IMR-90 (cell line): Measurements from ENCODE around the gene PPP1CB. TPM values are rescaled to one million over a fixed set of nuclear protein-coding genes. Genes with fewer than 3 reads are reported as not detected.

Experiments
- ATAC-seq: fragments of 200-7000 bp; cut with Tn5 transposase; 2 replicates; pipeline ENCODE4 v1.9.1; 2020; ENCODE audit warnings: low read depth, mild to moderate bottlenecking, moderate library complexity
- BruUV-seq: library from RNA; stranded (reverse); fragments of 400-500 nt; replicated peaks from 2 replicates; lab custom pipeline; 2021; lab: Mats Ljungman, UMichigan
- CTCF ChIA-PET: fragments of 300-600 bp; formaldehyde crosslinking; extraction: SDS; loops from one replicate; lab custom pipeline; 2021; ENCODE audit warnings: antibody characterized with exemption; lab: Yijun Ruan, JAX
- POLR2A ChIA-PET: fragments of 300-600 bp; sonication (Branson Sonifier 250); formaldehyde crosslinking; loops from one replicate; lab custom pipeline; 2022; ENCODE audit warnings: antibody characterized with exemption; ENCODE audit not compliant: unreplicated experiment; lab: Charles Lee
- DNase-seq: peaks from one replicate; pipeline ENCODE4 v3.0.0; 2013
- H2AFZ ChIP-seq: replicated peaks from 2 replicates; pipeline ENCODE3; 2013; ENCODE audit warnings: low read length, mild to moderate bottlenecking; ENCODE audit not compliant: poor library complexity
- H2AK5ac ChIP-seq: 2 replicates; pipeline ENCODE4 v1.6.1; 2013; ENCODE audit warnings: low read depth, low read length, inconsistent platforms
- H2AK9ac ChIP-seq: replicated peaks from 2 replicates; pipeline ENCODE3; 2013; ENCODE audit warnings: mild to moderate bottlenecking, low read depth, low read length, moderate library complexity; ENCODE audit not compliant: poor library complexity
- H2BK120ac ChIP-seq: 2 replicates; pipeline ENCODE4 v1.6.1; 2013; ENCODE audit warnings: low read depth, low read length, inconsistent platforms
- H2BK15ac ChIP-seq: 3 replicates; pipeline ENCODE4 v1.6.1; 2013; ENCODE audit warnings: low read depth, low read length, inconsistent platforms
- H2BK20ac ChIP-seq: 2 replicates; pipeline ENCODE4 v1.6.1; 2013; ENCODE audit warnings: low read depth, mild to moderate bottlenecking, inconsistent platforms, low read length, moderate library complexity
- H2BK5ac ChIP-seq: 2 replicates; pipeline ENCODE4 v1.6.1; 2013; ENCODE audit warnings: mild to moderate bottlenecking, low read depth, low read length, inconsistent platforms; ENCODE audit not compliant: poor library complexity, severe bottlenecking
- H3K14ac ChIP-seq: replicated peaks from 2 replicates; pipeline ENCODE4 v1.6.1; 2013; ENCODE audit warnings: low read depth, low read length, inconsistent platforms
- H3K18ac ChIP-seq: 2 replicates; pipeline ENCODE4 v1.6.1; 2013; ENCODE audit warnings: low read depth, low read length, control low read depth
- H3K23ac ChIP-seq: 2 replicates; pipeline ENCODE4 v1.6.1; 2013; ENCODE audit warnings: low read depth, low read length, inconsistent platforms
- H3K27ac ChIP-seq: 2 replicates; pipeline ENCODE4 v1.5.1; 2013; ENCODE audit warnings: mild to moderate bottlenecking, control low read depth, low read length; ENCODE audit not compliant: insufficient read depth
- H3K27me3 ChIP-seq: 2 replicates; pipeline ENCODE4 v1.6.1; 2013; ENCODE audit warnings: low read length; ENCODE audit not compliant: control insufficient read depth, insufficient read depth
- H3K36me3 ChIP-seq: 2 replicates; pipeline ENCODE4 v1.6.1; 2013; ENCODE audit warnings: low read length, mixed read lengths; ENCODE audit not compliant: control insufficient read depth, insufficient read depth
- H3K4ac ChIP-seq: 2 replicates; pipeline ENCODE4 v1.6.1; 2013; ENCODE audit warnings: low read depth, low read length, inconsistent platforms
- H3K4me1 ChIP-seq: 2 replicates; pipeline ENCODE4 v1.6.1; 2013; ENCODE audit warnings: low read length, mixed read lengths; ENCODE audit not compliant: control insufficient read depth, insufficient read depth
- H3K4me2 ChIP-seq: 2 replicates; pipeline ENCODE4 v1.6.1; 2013; ENCODE audit warnings: low read depth, mild to moderate bottlenecking, control low read depth, low read length, moderate library complexity
- H3K4me3 ChIP-seq: 2 replicates; pipeline ENCODE4 v1.5.1; 2013; ENCODE audit warnings: low read depth, mild to moderate bottlenecking, control low read depth, low read length, moderate library complexity; ENCODE audit not compliant: insufficient read depth
- H3K56ac ChIP-seq: 2 replicates; pipeline ENCODE4 v1.6.1; 2013; ENCODE audit warnings: low read length, inconsistent platforms; ENCODE audit not compliant: insufficient read depth; ENCODE audit errors: extremely low read depth
- H3K79me1 ChIP-seq, 2 experiments: 2 replicates each; pipeline ENCODE4 v1.6.1; 2013; ENCODE audit warnings: low read length in 2 of 2, inconsistent platforms in 1 of 2, low read depth in 1 of 2
- H3K9ac ChIP-seq: 2 replicates; pipeline ENCODE4 v1.6.1; 2013; ENCODE audit warnings: low read depth, low read length, control low read depth
- H3K9me1 ChIP-seq: 2 replicates; pipeline ENCODE4 v1.6.1; 2013; ENCODE audit warnings: low read length, inconsistent platforms; ENCODE audit not compliant: insufficient read depth
- H3K9me3 ChIP-seq: 2 replicates; pipeline ENCODE4 v1.6.1; 2013; ENCODE audit warnings: low read length; ENCODE audit not compliant: control insufficient read depth, insufficient read depth
- H4K20me1 ChIP-seq: 2 replicates; pipeline ENCODE4 v1.6.1; 2013; ENCODE audit warnings: low read length, inconsistent platforms; ENCODE audit not compliant: insufficient read depth
- H4K5ac ChIP-seq: 2 replicates; pipeline ENCODE4 v1.6.1; 2013; ENCODE audit warnings: mild to moderate bottlenecking, low read depth, low read length, control low read depth
- H4K8ac ChIP-seq, 2 experiments: 2 replicates each; pipeline ENCODE4 v1.6.1; 2013; ENCODE audit warnings: low read depth in 2 of 2, low read length in 2 of 2, control low read depth in 1 of 2, inconsistent platforms in 1 of 2
- H4K91ac ChIP-seq: 2 replicates; pipeline ENCODE4 v1.6.1; 2013; ENCODE audit warnings: low read depth, low read length, inconsistent platforms; ENCODE audit not compliant: insufficient read depth
- BHLHE40 ChIP-seq: fragments of 150-350 bp; IDR thresholded peaks from 2 replicates; pipeline ENCODE4 v1.6.1; 2016; ENCODE audit warnings: mild to moderate bottlenecking, low read depth, low read length
- CTCF ChIP-seq: conservative IDR thresholded peaks from 2 replicates; pipeline ENCODE4 v1.5.1; 2012; ENCODE audit warnings: mild to moderate bottlenecking, low read depth, low read length, improper control_type of control experiment
- MXI1 ChIP-seq: IDR thresholded peaks from 2 replicates; pipeline ENCODE4 v1.6.1; 2012; ENCODE audit warnings: low read depth, mild to moderate bottlenecking, low read length, moderate library complexity, borderline replicate concordance
- POLR2A ChIP-seq: IDR thresholded peaks from 2 replicates; pipeline ENCODE4 v1.6.1; 2012; ENCODE audit warnings: mild to moderate bottlenecking, low read depth, low read length
- RFX5 ChIP-seq: IDR thresholded peaks from 2 replicates; pipeline ENCODE4 v1.8.0; 2012; ENCODE audit warnings: low read depth, mild to moderate bottlenecking, low read length, moderate library complexity
- USF2 ChIP-seq: fragments of 150-350 bp; IDR thresholded peaks from 2 replicates; pipeline ENCODE4 v1.6.1; 2017; ENCODE audit warnings: mild to moderate bottlenecking, antibody characterized with exemption, low read length, low read depth
- WGBS, 2 experiments: methylation state at CpG; one replicate each; pipeline versions ENCODE4 v1.1.5 to v1.1.7; 2013; ENCODE audit warnings: missing lambda C conversion rate in 2 of 2; ENCODE audit not compliant: insufficient read length in 1 of 2; ENCODE audit errors: extremely low coverage in 2 of 2; 5-methylcytosine and 5-hydroxymethylcytosine counted together
- dilution Hi-C: fragments of 300-500 bp; cut with HindIII; formaldehyde crosslinking; loops from one replicate; pipeline ENCODE4 v1.14.3; 2018; ENCODE audit warnings: low sequenced_read_pairs; ENCODE audit not compliant: unreplicated experiment
- in situ Hi-C: fragments of 300-500 bp; cut with MboI; formaldehyde crosslinking; loops from 3 replicates; pipeline ENCODE4 v1.14.3; 2019; ENCODE audit warnings: low sequenced_read_pairs, inconsistent platforms, mixed read lengths
- intact Hi-C: fragments of 100-400 bp; cut with micrococcal nuclease; formaldehyde crosslinking; loops from 2 replicates; pipeline ENCODE4 v1.10.0; 2022
- polyA plus RNA-seq, 3 experiments: library from polyadenylated mRNA; depleted of rRNA; stranded (reverse); fragments of >200 nt; gene quantifications; 2 replicates each; pipeline ENCODE4 v1.2.3, GENCODE V29; 2012; ENCODE audit warnings: low replicate concordance in 1 of 3
- total RNA-seq: library from RNA; depleted of rRNA; stranded (reverse); fragments of >200 nt; gene quantifications from 2 replicates; pipeline ENCODE4 v1.2.3, GENCODE V29; 2012

PPP1CB gene
- total and polyA plus RNA-seq, 2 of the 4 experiments (the other 2 are of a cell fraction), result 37.7 to 111 TPM

GRCh38 chr2:28749526-28749925 lies 2.1 kb upstream of the PPP1CB start:
- Histone ChIP-seq H3K4me1 (peaks cover 4% of the 10 kb centered on the region; the same call in 1 of the 2 replicates), H2BK120ac (no peak overlapping the region), H3K4me3 (no peak overlapping the region), H3K9ac (no peak overlapping the region), H3K4ac (no peak overlapping the region), H3K27me3 (no peaks in the 10 kb centered on the region), H4K5ac (no peak overlapping the region), H3K23ac (no peak overlapping the region), H3K79me1 (peaks cover 0 to 12% of the 10 kb centered on the region in 2 experiments; a peak in 1 of 4 replicates), H3K56ac (no peak overlapping the region), H2AFZ (no peak overlapping the region), H3K14ac (no peak overlapping the region), H3K27ac (no peak overlapping the region), H3K18ac (no peak overlapping the region), H4K91ac (no peak overlapping the region), H3K4me2 (no peak overlapping the region), H2BK5ac (no peak overlapping the region), H4K20me1 (peaks cover 4% of the 10 kb centered on the region; the same call in 1 of the 2 replicates), H2AK5ac (0 out of 2 replicates have a peak overlapping the region, but pooled peaks have one; percentile 3), H4K8ac (no peak overlapping the region), H2BK15ac (no peak overlapping the region), H3K9me1 (no peaks in the 10 kb centered on the region), H3K36me3 (no peaks in the 10 kb centered on the region), H2BK20ac (no peak overlapping the region), H2AK9ac (no peak overlapping the region), H3K9me3 (no peaks in the 10 kb centered on the region)
- WGBS, 2 experiments, result 100% methylated on average over 1 of the region's 6 CpGs; no CpG with 5 or more reads in 1 of the 2 experiments
- intact Hi-C loops, result no loop called here
- no peak for DNase-seq
- ChIA-PET POLR2A (interaction anchor here (0.7 kb wide), 1 partner anchor 20 kb away, joined by 3 read pairs; no protein-coding TSS in a partner anchor), CTCF (interaction anchor here (1.2 kb wide), 1 partner anchor 183 kb away, joined by 4 read pairs; no protein-coding TSS in a partner anchor)
- no peak for ATAC-seq
- in situ Hi-C loops, result no loop called here
- TF ChIP-seq RFX5, result no peak
- TF ChIP-seq CTCF, result no peak
- no peak for TF ChIP-seq MXI1
- no peak for TF ChIP-seq USF2
- no peak for TF ChIP-seq POLR2A
- no peak for TF ChIP-seq BHLHE40
- BruUV-seq, result no TSS peak
- dilution Hi-C loops, result no loop called here
